Hepatocyte (in vitro differentiated cells): ENCODE data around the gene DAPK2. TPM values are rescaled to one million over a fixed set of nuclear protein-coding genes. Genes with fewer than 3 reads are reported as not detected.
A peak's percentile ranks its signal among the peaks of the same experiment; 100 is the strongest.

Source experiments
- DNase-seq: peaks from one replicate; pipeline ENCODE4 v3.0.0-alpha.2; 2016; ENCODE audit warnings: low spot score
- H2AFZ ChIP-seq: fragments of 200-600 bp; sonication (generic); 2 replicates; pipeline ENCODE4 v1.6.0; 2016; ENCODE audit warnings: antibody characterized with exemption, mild to moderate bottlenecking
- H3K27ac ChIP-seq: fragments of 200-600 bp; sonication (generic); 2 replicates; pipeline ENCODE4 v1.5.1; 2016; ENCODE audit warnings: mild to moderate bottlenecking
- H3K27me3 ChIP-seq: fragments of 200-600 bp; sonication (generic); 2 replicates; pipeline ENCODE4 v1.6.1; 2016
- H3K36me3 ChIP-seq: fragments of 200-600 bp; sonication (generic); replicated peaks from 2 replicates; pipeline ENCODE4 v1.5.1; 2016; ENCODE audit warnings: low read depth; ENCODE audit not compliant: insufficient read depth
- H3K4me1 ChIP-seq: fragments of 200-600 bp; sonication (generic); 2 replicates; pipeline ENCODE4 v1.5.1; 2016; ENCODE audit warnings: mild to moderate bottlenecking, moderate library complexity; ENCODE audit not compliant: insufficient read depth
- H3K4me2 ChIP-seq: fragments of 200-600 bp; sonication (generic); 2 replicates; pipeline ENCODE4 v1.6.0; 2016
- H3K4me3 ChIP-seq: fragments of 200-600 bp; sonication (generic); 2 replicates; pipeline ENCODE4 v1.5.1; 2016; ENCODE audit warnings: mild to moderate bottlenecking
- H3K79me2 ChIP-seq: fragments of 200-600 bp; sonication (generic); 2 replicates; pipeline ENCODE4 v1.6.0; 2017; ENCODE audit warnings: mild to moderate bottlenecking
- H3K9me2 ChIP-seq: fragments of 200-600 bp; sonication (generic); replicated peaks from 2 replicates; pipeline ENCODE4 v1.6.0; 2017; ENCODE audit warnings: mild to moderate bottlenecking; ENCODE audit not compliant: insufficient read depth
- H3K9me3 ChIP-seq: fragments of 200-600 bp; sonication (generic); 2 replicates; pipeline ENCODE4 v1.5.1; 2016; ENCODE audit warnings: low read depth, mild to moderate bottlenecking
- H4K20me1 ChIP-seq: fragments of 200-600 bp; sonication (generic); 2 replicates; pipeline ENCODE4 v1.6.0; 2016; ENCODE audit warnings: mild to moderate bottlenecking; ENCODE audit not compliant: insufficient read depth, poor library complexity, severe bottlenecking
- CTCF ChIP-seq: fragments of 200-600 bp; sonication (generic); IDR thresholded peaks from 2 replicates; pipeline ENCODE4 v1.5.1; 2016; ENCODE audit warnings: antibody characterized with exemption, mild to moderate bottlenecking; ENCODE audit not compliant: poor library complexity
- EZH2 ChIP-seq: fragments of 200-600 bp; sonication (generic); IDR thresholded peaks from 2 replicates; pipeline ENCODE4 v1.6.1; 2016; ENCODE audit warnings: antibody characterized with exemption, mild to moderate bottlenecking, borderline replicate concordance
- EZH2phosphoT487 ChIP-seq: fragments of 200-600 bp; sonication (generic); IDR thresholded peaks from one replicate; pipeline ENCODE4 v1.6.1; 2018; ENCODE audit warnings: antibody characterized with exemption, mild to moderate bottlenecking, low read depth, moderate library complexity; ENCODE audit not compliant: unreplicated experiment, severe bottlenecking
- WGBS: methylation state at CpG from one replicate; pipeline ENCODE4 v1.1.6; 2016; ENCODE audit warnings: low lambda C conversion rate; ENCODE audit errors: missing lambda C conversion rate; 5-methylcytosine and 5-hydroxymethylcytosine counted together
- polyA plus RNA-seq: library from polyadenylated mRNA; unstranded; fragments of >200 nt; fragmentation: Nextera tagmentation; extraction: Ambion mirVana; gene quantifications from 2 replicates; pipeline ENCODE4 v1.2.1, GENCODE V29; 2016
- total RNA-seq: library from RNA; depleted of rRNA; stranded (reverse); fragments of >200 nt; gene quantifications from 2 replicates; pipeline ENCODE4 v1.2.3, GENCODE V29; 2014

Gene DAPK2
- total and polyA plus RNA-seq, 2 experiments from 2014 or later: 4.9 to 5.1 TPM

- Histone ChIP-seq H3K9me3 (no peaks in the 10 kb centered on the region), H3K9me2 (no peaks in the 10 kb centered on the region), H3K36me3 (no peaks in the 10 kb centered on the region), H4K20me1 (no peaks in the 10 kb centered on the region), H3K27me3 (no peaks in the 10 kb centered on the region), H3K4me1 (peaks cover 11% of the 10 kb centered on the region), H3K79me2 (no peaks in the 10 kb centered on the region), H3K4me2 (no peak overlapping the region), H2AFZ (no peak overlapping the region), H3K27ac (no peak overlapping the region), H3K4me3 (no peak overlapping the region)
- no peak for DNase-seq
- WGBS: 92% methylated on average over 5 of the region's 5 CpGs
- TF ChIP-seq EZH2phosphoT487 (no peak), EZH2 (no peak), CTCF (no peak)
Observed at GRCh38 chr15:64001148-64001547, 45.1 kb downstream of the DAPK2 start.

- Histone ChIP-seq H3K79me2 (no peaks in the 10 kb centered on the region), H3K27me3 (no peaks in the 10 kb centered on the region), H3K36me3 (no peaks in the 10 kb centered on the region), H3K27ac (peak overlapping the region; percentile 66), H3K9me3 (no peaks in the 10 kb centered on the region), H3K4me1 (peaks cover 11% of the 10 kb centered on the region), H4K20me1 (no peaks in the 10 kb centered on the region), H3K4me2 (no peak overlapping the region), H2AFZ (no peak overlapping the region), H3K9me2 (no peaks in the 10 kb centered on the region), H3K4me3 (no peak overlapping the region)
- TF ChIP-seq EZH2: no peak
- TF ChIP-seq EZH2phosphoT487: no peak
- TF ChIP-seq CTCF: no peak
- WGBS: 87% methylated on average over 4 of the region's 4 CpGs
- peak; percentile 32 for DNase-seq
Observed at GRCh38 chr15:64000183-64000951, 45.9 kb downstream of the DAPK2 start.

GRCh38 chr15:63999177-63999576 lies 47.1 kb downstream of the DAPK2 start:
- H3K9me3 ChIP-seq: no peaks in the 10 kb centered on the region
- no peaks in the 10 kb centered on the region for H3K9me2 ChIP-seq
- no peaks in the 10 kb centered on the region for H4K20me1 ChIP-seq
- 43% methylated on average over 3 of the region's 3 CpGs for WGBS
- H3K4me1 ChIP-seq: peaks cover 3% of the 10 kb centered on the region
- no peak overlapping the region for H3K4me2 ChIP-seq
- H2AFZ ChIP-seq: no peak overlapping the region
- no peaks in the 10 kb centered on the region for H3K79me2 ChIP-seq
- no peak overlapping the region for H3K4me3 ChIP-seq
- no peak for TF ChIP-seq CTCF
- TF ChIP-seq EZH2: no peak
- TF ChIP-seq EZH2phosphoT487: no peak
- H3K27me3 ChIP-seq: no peaks in the 10 kb centered on the region
- no peak overlapping the region for H3K27ac ChIP-seq
- H3K36me3 ChIP-seq: no peaks in the 10 kb centered on the region
- DNase-seq: no peak

GRCh38 chr15:63998489-63998888 lies 47.8 kb downstream of the DAPK2 start:
- Histone ChIP-seq H3K9me3 (no peaks in the 10 kb centered on the region), H3K4me2 (no peak overlapping the region), H3K9me2 (no peaks in the 10 kb centered on the region), H3K4me1 (peaks cover 3% of the 10 kb centered on the region), H3K79me2 (no peaks in the 10 kb centered on the region), H3K27me3 (no peaks in the 10 kb centered on the region), H3K36me3 (no peaks in the 10 kb centered on the region), H3K4me3 (no peak overlapping the region), H2AFZ (no peak overlapping the region), H4K20me1 (no peaks in the 10 kb centered on the region), H3K27ac (no peak overlapping the region)
- TF ChIP-seq EZH2phosphoT487 (no peak), CTCF (no peak), EZH2 (no peak)
- 77% methylated on average over 8 of the region's 8 CpGs for WGBS
- no peak for DNase-seq
